Measurements from ENCODE around the gene HERC3.

GRCh38 chr4:88729146-88729760, 137.0 kb downstream of the HERC3 start:
- TF ChIP-seq CTCF (IDR thresholded peaks at IDR 0.05): no peak
- no peak for TF ChIP-seq POLR2AphosphoS5 (IDR thresholded peaks at IDR 0.05)
- no peak for TF ChIP-seq EP300 (IDR thresholded peaks at IDR 0.05)

Measured in gastroesophageal sphincter (tissue), 3 donors.